PC-9 (cell line): Measurements from ENCODE around the gene TMTC4. TPM values are rescaled to one million over a fixed set of nuclear protein-coding genes. Genes with fewer than 3 reads are reported as not detected.

ENCODE experiments used
- BruUV-seq: library from RNA; stranded (reverse); fragments of 400-500 nt; replicated peaks from 2 replicates; lab custom pipeline; 2021; lab: Mats Ljungman, UMichigan
- CTCF ChIA-PET: fragments of 300-600 bp; sonication (Branson Sonifier 250); formaldehyde crosslinking; loops from one replicate; lab custom pipeline; 2022; ENCODE audit warnings: antibody characterized with exemption; lab: Charles Lee
- POLR2A ChIA-PET: fragments of 300-600 bp; sonication (Branson Sonifier 250); formaldehyde crosslinking; loops from one replicate; lab custom pipeline; 2022; ENCODE audit warnings: antibody characterized with exemption; ENCODE audit not compliant: unreplicated experiment; lab: Charles Lee
- DNase-seq, 2 experiments: peaks; one replicate each; pipeline versions ENCODE4 v3.0.0 to v3.0.0-alpha.2; 2015 to 2022; ENCODE audit warnings: mixed read lengths in 1 of 2
- H2AFZ ChIP-seq: fragments of 200-600 bp; sonication (generic); 2 replicates; pipeline ENCODE4 v1.8.1; 2017; ENCODE audit warnings: antibody characterized with exemption
- H3F3A ChIP-seq: fragments of 200-600 bp; sonication (generic); 2 replicates; pipeline ENCODE4 v1.8.1; 2017; ENCODE audit warnings: antibody characterized with exemption, mild to moderate bottlenecking, low read depth; ENCODE audit not compliant: insufficient read depth
- H3K27ac ChIP-seq: fragments of 200-600 bp; sonication (generic); 2 replicates; pipeline ENCODE4 v1.6.1; 2016; ENCODE audit warnings: mixed run types
- H3K27me3 ChIP-seq: fragments of 200-600 bp; sonication (generic); 2 replicates; pipeline ENCODE4 v1.6.1; 2016; ENCODE audit warnings: low read depth, mixed run types; ENCODE audit not compliant: insufficient read depth
- H3K36me3 ChIP-seq: fragments of 200-600 bp; sonication (generic); 2 replicates; pipeline ENCODE4 v1.6.1; 2016; ENCODE audit warnings: low read depth, mixed run types
- H3K4me1 ChIP-seq: fragments of 200-600 bp; sonication (generic); replicated peaks from 2 replicates; pipeline ENCODE4 v1.6.1; 2016; ENCODE audit warnings: mixed run types; ENCODE audit not compliant: insufficient read depth
- H3K4me2 ChIP-seq: fragments of 200-600 bp; sonication (generic); 2 replicates; pipeline ENCODE4 v1.6.1; 2017; ENCODE audit warnings: mixed run types
- H3K4me3 ChIP-seq: fragments of 200-600 bp; sonication (generic); 2 replicates; pipeline ENCODE4 v1.6.1; 2016; ENCODE audit warnings: mixed run types
- H3K79me2 ChIP-seq: fragments of 200-600 bp; sonication (generic); 2 replicates; pipeline ENCODE4 v1.6.1; 2017; ENCODE audit warnings: low read depth, mixed run types
- H3K9me2 ChIP-seq: fragments of 200-600 bp; sonication (generic); 2 replicates; pipeline ENCODE4 v1.8.1; 2017; ENCODE audit warnings: mild to moderate bottlenecking; ENCODE audit not compliant: insufficient read depth
- H3K9me3 ChIP-seq: fragments of 200-600 bp; sonication (generic); 2 replicates; pipeline ENCODE4 v1.8.1; 2016; ENCODE audit warnings: low read depth; ENCODE audit not compliant: insufficient read depth
- H4K20me1 ChIP-seq: fragments of 200-600 bp; sonication (generic); 2 replicates; pipeline ENCODE4 v1.8.1; 2017; ENCODE audit not compliant: insufficient read depth
- EZH2 ChIP-seq: fragments of 200-600 bp; sonication (generic); IDR thresholded peaks from 2 replicates; pipeline ENCODE4 v1.8.0; 2017; ENCODE audit warnings: antibody characterized with exemption, low read depth
- intact Hi-C: fragments of 100-400 bp; cut with micrococcal nuclease; formaldehyde crosslinking; loops from one replicate; pipeline ENCODE4 v1.10.0; 2022; ENCODE audit not compliant: unreplicated experiment
- total RNA-seq: library from RNA; stranded (reverse); gene quantifications from 2 replicates; pipeline ENCODE4 v1.2.3, GENCODE V29; 2021
- TF ChIP-seq, protein P1 (sequence below): fragments of 200-600 bp; sonication (generic); conservative IDR thresholded peaks from 2 replicates; pipeline ENCODE4 v1.6.1; 2017; ENCODE audit warnings: mixed run types, antibody characterized with exemption, mild to moderate bottlenecking, moderate library complexity

The TMTC4 gene
- total RNA-seq, 1 experiment from 2014 or later: 16.2 TPM

DNA sequence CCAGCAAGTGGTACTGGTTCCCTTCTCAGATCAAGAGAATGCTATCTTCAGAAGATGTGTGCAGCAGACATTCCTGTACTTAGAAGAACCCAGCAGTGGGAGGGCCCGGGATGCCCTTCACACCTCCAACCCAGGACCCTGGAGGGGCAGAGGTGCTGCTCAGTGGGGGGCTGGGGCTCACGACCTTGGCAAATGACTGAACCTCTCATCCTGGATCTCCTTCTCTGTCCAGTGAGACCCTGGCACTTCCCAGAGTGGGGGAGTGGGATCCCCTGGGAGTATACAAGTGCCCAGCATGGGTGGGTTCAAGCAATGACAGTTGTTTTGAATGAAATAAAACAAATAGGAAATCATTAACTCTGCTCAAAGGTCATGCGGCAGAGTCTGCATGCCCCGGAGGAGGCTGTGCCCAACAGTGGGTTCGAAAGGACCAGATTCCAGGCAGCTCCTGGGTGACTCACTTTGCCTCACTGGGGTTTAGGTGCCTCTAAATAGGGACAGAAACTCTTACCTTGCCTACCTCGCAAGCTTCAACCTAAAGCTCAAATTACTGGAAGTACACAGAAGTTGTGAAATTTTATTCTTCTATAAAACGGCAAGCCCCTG lies 112.9 kb downstream of the TMTC4 start:
- H4K20me1 ChIP-seq: no peaks in the 10 kb centered on the region
- no peak overlapping the region for H2AFZ ChIP-seq
- intact Hi-C loops: no loop called here
- no peaks in the 10 kb centered on the region for H3K79me2 ChIP-seq
- H3K27ac ChIP-seq: no peak overlapping the region
- H3K9me2 ChIP-seq: no peaks in the 10 kb centered on the region
- no peak overlapping the region for H3K4me3 ChIP-seq
- CTCF ChIA-PET: no interaction called here
- peaks cover 6% of the 10 kb centered on the region; the same call in 1 of the 2 replicates for H3K4me1 ChIP-seq
- no peaks in the 10 kb centered on the region for H3F3A ChIP-seq
- POLR2A ChIA-PET: no interaction called here
- no peak overlapping the region for H3K4me2 ChIP-seq
- DNase-seq: no peak
- TF ChIP-seq, protein P1, sequence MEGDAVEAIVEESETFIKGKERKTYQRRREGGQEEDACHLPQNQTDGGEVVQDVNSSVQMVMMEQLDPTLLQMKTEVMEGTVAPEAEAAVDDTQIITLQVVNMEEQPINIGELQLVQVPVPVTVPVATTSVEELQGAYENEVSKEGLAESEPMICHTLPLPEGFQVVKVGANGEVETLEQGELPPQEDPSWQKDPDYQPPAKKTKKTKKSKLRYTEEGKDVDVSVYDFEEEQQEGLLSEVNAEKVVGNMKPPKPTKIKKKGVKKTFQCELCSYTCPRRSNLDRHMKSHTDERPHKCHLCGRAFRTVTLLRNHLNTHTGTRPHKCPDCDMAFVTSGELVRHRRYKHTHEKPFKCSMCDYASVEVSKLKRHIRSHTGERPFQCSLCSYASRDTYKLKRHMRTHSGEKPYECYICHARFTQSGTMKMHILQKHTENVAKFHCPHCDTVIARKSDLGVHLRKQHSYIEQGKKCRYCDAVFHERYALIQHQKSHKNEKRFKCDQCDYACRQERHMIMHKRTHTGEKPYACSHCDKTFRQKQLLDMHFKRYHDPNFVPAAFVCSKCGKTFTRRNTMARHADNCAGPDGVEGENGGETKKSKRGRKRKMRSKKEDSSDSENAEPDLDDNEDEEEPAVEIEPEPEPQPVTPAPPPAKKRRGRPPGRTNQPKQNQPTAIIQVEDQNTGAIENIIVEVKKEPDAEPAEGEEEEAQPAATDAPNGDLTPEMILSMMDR: no peak
- TF ChIP-seq EZH2: no peak
- BruUV-seq: no TSS peak
- no peaks in the 10 kb centered on the region for H3K36me3 ChIP-seq
- peaks cover 3% of the 10 kb centered on the region; the same call in 1 of the 2 replicates for H3K9me3 ChIP-seq
- no peaks in the 10 kb centered on the region for H3K27me3 ChIP-seq

DNA sequence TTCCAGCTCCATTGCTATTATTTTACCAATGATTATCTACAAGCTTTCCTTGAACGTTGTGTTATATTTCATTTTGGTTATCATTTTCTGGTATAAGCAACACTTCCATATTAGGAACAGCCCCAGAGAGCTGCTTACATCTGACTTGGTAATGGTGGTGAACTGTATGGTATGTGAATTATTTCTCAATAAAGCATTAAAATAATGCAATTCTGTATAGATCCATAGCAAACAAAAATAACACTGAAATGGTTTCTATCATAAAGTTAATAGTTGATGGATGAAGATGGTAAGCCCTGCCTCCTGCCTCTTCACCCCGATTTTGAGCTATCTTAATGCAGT lies 113.5 kb downstream of the TMTC4 start:
- DNase-seq: no peak
- intact Hi-C loops: no loop called here
- Histone ChIP-seq H3K79me2 (no peaks in the 10 kb centered on the region), H3K27ac (no peak overlapping the region), H2AFZ (no peak overlapping the region), H3F3A (no peaks in the 10 kb centered on the region), H3K27me3 (no peaks in the 10 kb centered on the region), H3K4me1 (no peaks in the 10 kb centered on the region), H3K4me2 (no peak overlapping the region), H3K9me3 (peaks cover 3% of the 10 kb centered on the region; the same call in 1 of the 2 replicates), H4K20me1 (no peaks in the 10 kb centered on the region), H3K4me3 (no peak overlapping the region), H3K9me2 (no peaks in the 10 kb centered on the region), H3K36me3 (no peaks in the 10 kb centered on the region)
- ChIA-PET CTCF (no interaction called here), POLR2A (no interaction called here)
- BruUV-seq: no TSS peak
- TF ChIP-seq EZH2: no peak
- TF ChIP-seq, protein P1: no peak

DNA sequence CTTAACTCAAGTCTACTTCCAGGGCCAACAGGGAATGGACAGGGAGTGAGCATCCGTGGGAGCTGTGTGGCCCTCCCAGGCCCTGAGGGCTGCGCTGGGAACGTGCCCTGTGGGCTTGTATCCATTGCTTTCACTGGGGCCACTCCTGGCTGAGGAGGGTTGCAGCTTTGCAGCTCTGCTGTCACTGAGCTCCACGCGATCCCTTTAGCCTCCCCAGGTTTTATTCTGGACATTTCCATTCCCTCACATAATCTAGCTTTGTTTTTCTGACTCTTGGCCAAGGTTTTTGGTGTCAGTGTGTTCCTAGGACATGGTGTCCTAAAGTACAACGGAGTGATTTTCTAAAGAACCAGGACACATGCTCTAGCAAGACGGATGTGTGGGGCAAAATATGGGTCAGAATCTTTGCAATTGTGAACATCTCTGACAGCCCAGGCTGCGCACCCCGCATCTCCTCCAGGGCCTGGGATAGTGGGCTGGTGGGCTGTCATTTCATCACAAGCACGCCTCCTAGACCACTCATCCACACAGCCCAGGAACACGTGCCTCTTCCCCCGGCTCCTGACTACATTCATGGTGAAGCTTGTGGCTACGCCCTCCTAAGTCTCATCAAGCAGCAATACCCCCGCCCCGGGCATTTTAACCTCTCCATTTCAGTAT lies 114.0 kb downstream of the TMTC4 start:
- intact Hi-C loops: no loop called here
- POLR2A ChIA-PET: no interaction called here
- Histone ChIP-seq H3F3A (no peaks in the 10 kb centered on the region), H3K9me3 (peaks cover 1% of the 10 kb centered on the region; the same call in 1 of the 2 replicates), H3K4me2 (no peak overlapping the region), H3K9me2 (no peaks in the 10 kb centered on the region), H3K4me3 (no peak overlapping the region), H3K79me2 (no peaks in the 10 kb centered on the region), H3K27ac (no peak overlapping the region), H4K20me1 (no peaks in the 10 kb centered on the region), H3K36me3 (no peaks in the 10 kb centered on the region), H3K27me3 (no peaks in the 10 kb centered on the region), H2AFZ (no peak overlapping the region), H3K4me1 (no peaks in the 10 kb centered on the region)
- DNase-seq: no peak
- no peak for TF ChIP-seq EZH2
- TF ChIP-seq, protein P1: no peak
- CTCF ChIA-PET: no interaction called here
- BruUV-seq: no TSS peak
